HG02678 (cell line): ENCODE measurements around the gene TACC2.

Experiments used
- ATAC-seq: cut with Tn5 transposase; IDR thresholded peaks from one replicate; pipeline ENCODE4 v1.9.1; 2021; ENCODE audit warnings: mild to moderate bottlenecking, moderate library complexity; ENCODE audit not compliant: unreplicated experiment

TACC2 gene

GRCh38 chr10:122263971-122264370 is 275.0 kb downstream of the TACC2 start:
- no peak for ATAC-seq

DNA sequence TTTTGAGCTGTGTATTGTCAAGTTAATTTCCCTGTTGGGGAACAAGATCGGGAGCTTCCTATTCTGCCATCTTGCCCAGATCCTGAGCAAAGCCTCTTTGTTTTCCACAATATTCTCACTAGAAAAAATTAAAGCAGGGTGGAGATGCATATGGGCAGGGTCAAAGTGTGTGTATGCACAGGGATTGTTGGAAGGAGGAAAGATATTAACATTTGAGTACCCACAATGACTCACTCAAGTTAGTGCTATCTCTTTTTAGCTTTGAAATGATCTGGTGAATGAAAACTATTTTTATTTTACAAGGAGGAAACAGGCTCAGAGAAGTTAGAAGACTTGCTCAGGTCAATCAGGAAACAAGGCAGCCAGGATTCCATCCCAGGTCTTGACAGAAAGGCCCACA is 275.5 kb downstream of the TACC2 start:
- no peak for ATAC-seq

- ATAC-seq = no peak
These were observed 276.0 kb downstream of the TACC2 start for GRCh38 chr10:122264931-122265330.

DNA sequence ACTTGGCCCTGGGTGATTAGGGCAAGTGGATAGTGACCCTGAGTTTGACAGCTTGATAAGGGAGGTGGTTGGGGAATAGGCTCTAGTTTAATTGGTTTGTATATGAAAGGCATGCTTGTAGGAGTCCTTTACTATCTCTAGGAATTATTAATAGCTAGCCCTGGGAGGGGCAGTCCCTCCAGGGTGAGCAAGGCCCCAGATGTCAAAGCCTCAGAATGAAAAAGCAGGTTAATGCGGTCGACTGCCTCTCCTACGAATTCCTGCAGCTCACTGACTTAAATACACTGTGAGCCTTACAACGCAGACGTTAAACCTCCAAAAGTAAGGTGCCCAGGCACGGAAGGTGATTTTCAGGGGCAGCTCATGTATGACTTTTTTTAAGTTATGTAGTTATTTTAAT is 276.9 kb downstream of the TACC2 start:
- ATAC-seq = no peak

DNA sequence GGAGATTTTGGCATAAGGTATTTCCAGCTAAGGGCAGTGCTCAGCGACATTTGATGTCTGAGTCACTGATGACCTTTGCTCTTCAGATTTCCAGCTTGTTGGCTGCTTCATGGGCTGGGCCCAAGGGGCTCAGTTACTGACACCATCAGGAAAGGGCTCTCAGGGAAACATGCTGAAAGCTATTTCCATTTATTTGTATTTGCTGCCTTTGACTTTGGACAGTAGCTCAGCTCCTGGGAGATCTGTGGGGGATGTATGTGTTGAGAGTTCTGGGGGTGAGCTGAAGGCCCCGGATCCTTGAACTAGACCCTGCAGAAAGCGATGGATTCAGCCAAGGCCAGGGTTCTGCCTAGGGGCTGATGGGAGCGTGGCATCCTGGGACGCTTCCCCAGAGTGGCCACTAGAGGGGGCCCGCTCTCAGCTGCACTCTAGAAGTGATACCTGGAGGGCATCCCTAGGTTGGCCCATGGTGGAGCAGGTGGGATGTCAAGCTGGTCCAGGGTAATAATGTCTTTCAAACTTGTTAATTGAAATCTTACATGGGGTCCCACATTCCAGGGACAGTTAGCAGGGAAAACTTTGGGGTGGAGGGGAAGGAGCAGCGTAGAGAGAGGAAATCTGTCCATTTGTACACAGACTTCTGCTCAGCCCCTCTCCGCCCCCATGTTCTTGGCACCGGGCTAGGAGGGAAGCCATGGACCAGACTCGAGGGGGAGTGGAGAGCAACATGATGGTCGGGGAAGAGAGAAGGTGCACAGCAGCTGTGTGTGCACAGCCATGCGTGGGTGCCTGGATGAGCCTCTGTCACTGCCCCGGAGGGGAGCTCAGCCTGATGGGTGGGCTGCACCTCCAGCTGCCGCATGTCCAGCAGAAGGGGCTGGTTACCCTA is 279.1 kb downstream of the TACC2 start:
- peak; percentile 71 for ATAC-seq

DNA sequence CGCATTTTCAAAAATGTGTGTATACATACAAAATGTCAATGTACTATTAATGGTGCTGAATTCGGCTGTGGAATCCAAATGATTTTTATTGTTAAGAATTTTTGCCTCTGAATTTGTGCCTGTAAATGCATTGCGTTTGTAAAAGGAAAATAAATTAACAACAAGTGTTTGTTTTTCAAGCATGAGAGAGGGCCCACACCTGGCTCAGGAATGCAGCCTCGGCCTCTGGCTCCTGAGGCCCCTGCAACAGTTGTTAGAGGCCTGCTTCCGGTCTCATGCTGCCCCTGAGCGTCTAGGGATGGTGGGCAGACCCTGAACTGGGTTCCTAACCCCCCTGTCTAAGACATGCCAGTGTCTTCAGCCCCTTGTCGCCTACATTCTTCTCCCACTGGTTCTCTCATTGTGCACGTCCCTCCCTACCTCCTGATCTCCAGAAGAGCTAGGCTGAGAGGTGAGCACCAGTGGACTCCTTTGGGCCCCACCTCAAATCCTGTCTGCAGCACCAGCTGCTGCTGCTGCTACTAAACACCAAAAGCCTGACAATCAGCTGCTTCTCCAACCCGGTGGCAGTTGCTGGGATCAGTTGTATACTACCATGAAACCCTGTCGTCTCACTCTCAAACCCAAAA is 280.2 kb downstream of the TACC2 start:
- ATAC-seq = no peak

DNA sequence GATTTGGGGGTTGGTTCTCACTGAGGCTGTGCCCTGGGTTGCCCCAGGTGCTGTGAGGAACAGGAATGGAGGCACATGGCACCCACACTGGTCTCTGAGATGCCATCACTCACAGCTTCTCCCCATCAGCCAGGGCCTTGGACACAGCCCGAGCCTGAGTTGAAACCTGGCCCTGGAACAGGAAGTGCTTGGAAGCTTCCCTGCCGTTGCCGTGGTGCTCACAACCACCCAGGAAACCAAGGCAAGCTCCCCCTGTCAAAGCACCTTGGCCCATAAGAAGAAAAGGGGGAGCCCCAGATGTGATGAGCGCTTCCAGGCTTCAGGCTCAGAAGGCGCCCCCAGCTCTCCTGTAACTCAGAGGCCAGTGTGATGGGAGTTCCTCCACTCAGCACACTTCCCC is 282.1 kb downstream of the TACC2 start, which contains the start of gene BTBD16:
Gene BTBD16 (plus strand): TSS at position 221 of the 400 bp plus-strand sequence. CDS start 3,786 bp downstream, outside the sequence.
- ATAC-seq = no peak

GRCh38 chr10:122273966-122274545 is 285.1 kb downstream of the TACC2 start:
- ATAC-seq = no peak

- ATAC-seq = no peak
These were observed 287.7 kb downstream of the TACC2 start for GRCh38 chr10:122276611-122277208.

- no peak for ATAC-seq
These were observed 288.7 kb downstream of the TACC2 start for GRCh38 chr10:122277526-122278136.

DNA sequence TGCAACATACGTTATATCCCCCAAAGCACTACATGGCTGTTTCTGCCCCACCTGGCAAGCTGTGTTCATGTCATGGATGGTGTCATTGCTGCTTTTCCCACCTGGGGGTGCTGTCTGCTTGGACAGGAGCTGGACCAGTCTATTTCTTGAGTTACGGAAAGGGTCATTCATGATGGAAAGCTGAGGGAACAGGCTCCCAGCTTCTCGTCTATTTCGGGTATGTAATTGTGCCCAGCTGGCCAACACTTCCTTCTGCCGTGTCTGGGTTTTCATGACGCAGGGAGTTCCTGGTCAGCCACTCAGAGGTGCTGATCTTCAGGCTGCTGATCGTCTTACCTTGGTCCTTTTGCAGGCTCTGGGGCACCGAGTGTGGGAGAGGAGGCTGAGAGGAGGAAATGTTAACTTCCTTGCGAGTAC is 290.8 kb downstream of the TACC2 start:
- no peak for ATAC-seq

DNA sequence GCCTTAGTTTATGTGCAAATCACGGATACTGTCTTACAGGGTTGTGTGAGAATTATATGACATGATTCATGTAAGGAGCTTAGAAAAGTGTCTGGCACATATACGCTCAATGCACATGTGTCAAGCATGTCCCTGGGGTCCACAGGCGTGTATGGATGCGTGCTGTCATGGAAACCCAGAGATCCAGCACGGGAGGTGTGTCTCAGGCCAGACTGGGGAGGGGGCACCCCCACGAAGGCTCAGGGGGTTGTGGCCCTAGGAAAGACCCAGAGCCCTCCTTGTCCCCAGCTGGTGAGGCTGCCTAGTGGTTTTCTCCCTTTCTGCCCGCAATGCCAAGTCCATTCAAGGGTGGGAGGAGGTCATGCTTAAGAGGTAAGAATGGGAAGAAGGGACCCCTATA is 291.2 kb downstream of the TACC2 start:
- ATAC-seq = no peak

DNA sequence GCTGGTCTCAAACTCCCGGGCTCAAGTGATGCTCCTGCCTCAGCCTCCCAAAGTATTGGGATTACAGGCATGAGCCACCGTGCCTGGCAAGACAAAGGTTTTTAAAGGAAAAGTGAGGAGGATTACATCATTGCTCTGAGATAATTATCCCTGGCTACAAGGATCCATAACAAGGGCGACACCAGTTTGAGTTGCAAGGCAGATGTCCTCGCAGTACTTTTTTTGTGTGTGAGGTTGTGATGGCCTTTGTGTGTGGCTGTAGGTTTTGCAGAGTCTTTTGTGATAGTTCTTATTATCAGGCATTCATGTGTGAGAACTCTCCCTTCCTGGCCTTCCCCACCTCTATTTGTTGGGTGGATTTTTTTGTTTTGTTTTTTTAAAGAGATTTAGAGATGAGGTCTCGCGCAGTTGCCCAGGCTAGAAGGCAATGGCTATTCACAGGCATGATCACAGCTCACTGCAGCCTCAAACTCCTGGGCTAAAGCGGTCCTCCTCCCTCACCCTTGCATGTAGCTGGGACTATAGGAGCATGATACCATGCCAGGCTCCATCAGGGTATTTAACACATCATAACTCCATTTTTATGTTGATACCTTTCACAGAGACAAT is 292.2 kb downstream of the TACC2 start:
- no peak for ATAC-seq

DNA sequence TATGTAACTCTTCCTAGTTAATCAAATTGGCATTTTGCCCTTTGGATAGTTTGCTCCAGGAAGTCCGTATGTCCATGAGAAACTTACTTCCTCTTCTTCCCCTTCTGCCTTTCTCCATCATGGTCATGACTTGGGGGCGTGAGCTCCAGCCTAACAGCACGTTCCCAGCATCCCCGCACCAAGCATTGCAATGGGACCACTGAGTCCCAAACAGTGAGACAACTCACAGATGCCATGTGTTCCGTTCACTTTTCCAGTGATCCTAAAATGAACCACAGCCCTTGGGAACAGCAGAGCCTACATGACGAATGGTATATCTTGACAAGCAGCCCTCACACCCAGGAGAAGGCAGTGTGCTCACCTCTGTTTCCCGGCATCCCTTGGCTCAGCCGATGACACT is 292.8 kb downstream of the TACC2 start:
- ATAC-seq = no peak

DNA sequence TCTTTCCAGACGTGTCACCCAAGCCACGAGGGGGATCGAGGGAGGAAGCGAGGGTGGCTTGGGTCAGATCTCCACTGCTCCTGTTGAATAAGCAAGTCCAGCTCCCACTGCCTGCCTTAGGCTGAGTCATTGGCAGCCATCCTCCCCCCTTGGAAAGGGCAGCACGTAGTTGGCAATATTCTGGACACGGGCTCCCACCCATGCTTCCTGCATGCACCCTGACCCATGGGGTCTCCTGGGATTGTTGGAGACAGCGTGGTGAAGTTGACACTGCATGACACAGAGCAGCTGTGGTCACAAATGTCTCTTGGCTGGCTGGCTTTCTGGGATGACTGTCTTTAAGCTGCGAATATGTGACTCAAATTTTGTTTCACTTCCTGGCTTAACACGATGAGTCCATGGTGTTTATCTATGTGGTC is 293.3 kb downstream of the TACC2 start:
- no peak for ATAC-seq

- no peak for ATAC-seq
These were observed 293.9 kb downstream of the TACC2 start for GRCh38 chr10:122282909-122283308.

GRCh38 chr10:122285506-122286444 is 296.8 kb downstream of the TACC2 start:
- ATAC-seq = no peak

DNA sequence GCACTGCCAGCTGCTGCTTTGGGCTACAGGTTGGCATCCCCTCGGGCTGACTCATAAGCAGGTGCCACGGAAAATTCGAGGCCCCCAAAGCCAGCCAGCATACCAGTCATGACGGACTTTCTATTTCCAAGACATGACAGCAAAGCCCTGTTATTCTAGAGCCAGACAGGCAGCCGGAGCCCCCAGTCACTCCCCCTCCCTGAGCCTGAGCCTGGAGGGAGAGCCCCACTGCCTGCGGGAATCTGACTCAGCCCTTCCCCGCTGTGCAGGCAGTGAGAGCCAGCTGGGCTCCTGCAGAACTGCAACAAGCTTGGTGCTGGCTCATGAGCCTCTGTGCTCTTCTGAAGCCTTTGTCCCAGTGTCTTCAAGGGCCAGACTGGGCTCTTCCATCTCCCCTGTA is 297.9 kb downstream of the TACC2 start:
- no peak for ATAC-seq

DNA sequence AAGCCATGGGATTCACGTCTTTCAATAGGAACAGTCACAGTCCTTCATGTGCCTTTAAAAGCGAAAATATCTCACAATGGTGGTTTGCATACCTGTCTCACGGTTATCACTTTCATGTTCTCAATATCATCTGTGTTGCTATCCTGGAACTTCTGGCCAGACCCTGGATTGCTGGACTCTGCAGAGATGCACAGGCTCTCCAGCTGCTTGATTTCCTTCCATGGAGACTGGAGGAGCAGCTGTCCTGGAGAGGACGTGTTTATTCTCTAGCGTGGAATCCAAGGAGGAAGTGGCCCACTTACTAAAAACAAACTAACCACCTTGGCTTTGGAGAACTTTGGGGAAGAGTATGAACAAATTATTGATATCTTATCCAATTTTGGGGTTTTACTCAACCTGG is 298.6 kb downstream of the TACC2 start:
- no peak for ATAC-seq

DNA sequence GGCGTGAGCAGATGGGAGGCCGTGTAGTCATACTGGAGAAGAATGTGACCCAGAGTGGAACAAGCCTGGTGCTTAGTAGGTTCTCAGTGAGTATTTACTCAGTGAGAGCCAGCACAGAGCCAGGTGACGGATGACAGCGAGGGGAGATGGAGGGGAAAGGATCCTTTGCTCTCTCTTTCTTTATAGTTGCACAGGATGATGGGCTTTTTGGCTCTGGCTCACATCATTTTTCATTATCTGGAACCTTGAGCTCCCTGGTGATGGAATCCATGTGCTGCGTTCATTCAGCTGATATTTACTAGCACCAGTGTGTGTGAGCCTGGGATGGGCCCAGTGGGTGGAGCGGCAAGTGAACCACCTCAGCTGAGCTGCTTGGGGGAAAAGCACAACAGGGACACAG is 299.3 kb downstream of the TACC2 start:
- no peak for ATAC-seq
